ENCODE results near the gene FBXO42.
"Not testable (repeated sequence)": the region's sequence is repeated elsewhere in the genome, so short reads cannot be mapped to it uniquely, and the experiment has no call there.

The FBXO42 gene

GRCh38 chr1:16241221-16241708 lies 111.0 kb downstream of the FBXO42 start:
- no peak for DNase-seq

GRCh38 chr1:16239972-16240491 lies 112.2 kb downstream of the FBXO42 start:
- no peak for DNase-seq

DNA sequence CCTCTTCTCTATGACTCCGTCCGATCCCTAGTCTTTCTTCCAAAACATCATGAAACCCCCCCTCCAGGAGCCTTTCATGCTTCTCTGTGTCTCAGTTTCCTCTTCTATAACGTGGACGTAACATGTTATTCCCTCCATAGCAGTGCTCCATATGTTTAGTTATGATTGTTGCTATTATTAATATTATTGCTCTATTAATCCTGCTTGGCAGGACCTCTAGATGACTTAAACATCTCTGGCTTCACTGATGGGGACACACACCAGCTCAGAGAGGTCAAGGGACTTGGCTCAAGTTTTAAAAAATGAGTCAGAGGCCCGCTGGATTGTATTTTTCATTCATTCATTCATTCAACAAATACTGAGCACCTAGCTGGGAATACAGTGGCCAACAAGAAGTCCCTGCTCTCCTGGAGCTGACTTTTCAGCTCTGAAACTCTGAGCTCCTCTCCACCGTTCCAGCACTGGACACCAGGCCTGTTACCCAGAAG lies 114.9 kb downstream of the FBXO42 start:
- DNase-seq: no peak

DNA sequence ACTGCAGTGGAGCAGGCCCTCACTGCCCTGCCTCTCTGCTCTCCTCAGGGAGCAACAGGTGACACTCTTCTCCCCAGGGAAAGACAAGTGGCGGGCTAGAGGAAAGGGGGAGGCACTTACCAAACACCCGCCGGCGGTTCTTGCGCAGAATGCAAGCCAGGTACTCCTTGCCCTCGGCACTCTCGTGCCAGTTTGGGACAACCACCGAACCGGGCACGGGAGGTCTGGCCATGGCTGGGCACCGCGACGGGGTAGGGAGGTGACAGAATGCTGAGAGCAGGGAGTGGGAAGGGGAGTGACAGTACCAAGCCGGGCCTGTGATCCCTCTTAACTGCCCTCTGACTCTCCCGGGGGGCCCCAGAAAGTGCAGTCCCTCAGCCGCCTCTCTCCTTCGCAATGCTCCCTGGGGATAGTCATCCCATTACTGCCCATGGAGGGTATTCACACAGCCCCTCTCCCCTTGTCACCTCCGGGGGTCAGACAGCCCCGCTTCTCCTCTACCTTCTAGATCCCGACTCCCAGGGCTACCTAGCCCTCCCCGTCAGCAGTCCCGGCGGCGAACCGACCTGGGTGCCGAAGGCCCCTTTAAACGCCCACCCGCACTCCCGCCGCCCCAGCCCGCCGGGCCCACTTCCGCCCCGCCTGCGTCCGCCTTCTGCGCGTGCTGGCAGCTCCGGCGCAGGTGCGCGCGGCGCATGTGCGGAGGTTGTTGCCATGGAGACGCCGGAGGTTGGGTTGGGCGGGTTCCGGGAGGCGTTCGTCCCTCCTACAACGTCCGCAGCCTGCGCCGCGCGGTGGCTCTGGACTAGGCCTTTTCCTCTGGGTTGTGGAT lies 115.6 kb downstream of the FBXO42 start, which contains the start of gene CPLANE2:
TSS of gene CPLANE2 (minus strand) at position 673 of the 832 bp plus-strand sequence. CDS start at position 232, 441 bp downstream.
- peak; percentile 97 for DNase-seq

DNA sequence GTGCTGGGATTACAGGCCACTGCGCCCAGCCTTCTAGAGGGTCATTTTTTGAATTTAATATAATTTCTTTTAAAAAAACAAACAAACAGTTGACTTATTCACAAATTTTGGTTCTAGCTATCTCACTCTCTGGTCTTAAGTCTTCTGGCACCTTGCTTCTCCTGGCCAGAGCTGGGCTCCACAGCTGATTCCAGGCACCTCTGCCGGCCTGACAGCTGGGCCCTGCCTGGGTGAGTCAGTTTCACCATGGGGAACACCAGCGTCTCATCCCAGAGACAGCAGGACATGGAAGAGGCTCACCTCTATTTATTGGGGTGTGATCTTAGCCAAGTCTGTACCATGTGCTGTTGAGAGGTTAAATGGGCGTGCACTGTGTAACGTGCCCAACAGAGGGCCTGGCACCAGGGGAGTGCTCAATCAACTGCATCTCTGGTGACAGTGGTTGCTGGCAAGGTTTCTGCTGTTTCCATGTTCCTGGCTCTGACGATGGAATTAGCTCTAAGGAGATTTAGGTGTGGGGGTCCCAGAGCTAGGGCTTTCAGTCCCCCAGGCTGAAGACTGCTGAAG lies 116.3 kb downstream of the FBXO42 start:
- DNase-seq: peak; percentile 93

GRCh38 chr1:16235347-16235746 lies 116.9 kb downstream of the FBXO42 start:
- DNase-seq: no peak

GRCh38 chr1:16233431-16233830 lies 118.8 kb downstream of the FBXO42 start:
- no peak for DNase-seq

GRCh38 chr1:16232316-16232710 lies 120.0 kb downstream of the FBXO42 start:
- no peak for DNase-seq

DNA sequence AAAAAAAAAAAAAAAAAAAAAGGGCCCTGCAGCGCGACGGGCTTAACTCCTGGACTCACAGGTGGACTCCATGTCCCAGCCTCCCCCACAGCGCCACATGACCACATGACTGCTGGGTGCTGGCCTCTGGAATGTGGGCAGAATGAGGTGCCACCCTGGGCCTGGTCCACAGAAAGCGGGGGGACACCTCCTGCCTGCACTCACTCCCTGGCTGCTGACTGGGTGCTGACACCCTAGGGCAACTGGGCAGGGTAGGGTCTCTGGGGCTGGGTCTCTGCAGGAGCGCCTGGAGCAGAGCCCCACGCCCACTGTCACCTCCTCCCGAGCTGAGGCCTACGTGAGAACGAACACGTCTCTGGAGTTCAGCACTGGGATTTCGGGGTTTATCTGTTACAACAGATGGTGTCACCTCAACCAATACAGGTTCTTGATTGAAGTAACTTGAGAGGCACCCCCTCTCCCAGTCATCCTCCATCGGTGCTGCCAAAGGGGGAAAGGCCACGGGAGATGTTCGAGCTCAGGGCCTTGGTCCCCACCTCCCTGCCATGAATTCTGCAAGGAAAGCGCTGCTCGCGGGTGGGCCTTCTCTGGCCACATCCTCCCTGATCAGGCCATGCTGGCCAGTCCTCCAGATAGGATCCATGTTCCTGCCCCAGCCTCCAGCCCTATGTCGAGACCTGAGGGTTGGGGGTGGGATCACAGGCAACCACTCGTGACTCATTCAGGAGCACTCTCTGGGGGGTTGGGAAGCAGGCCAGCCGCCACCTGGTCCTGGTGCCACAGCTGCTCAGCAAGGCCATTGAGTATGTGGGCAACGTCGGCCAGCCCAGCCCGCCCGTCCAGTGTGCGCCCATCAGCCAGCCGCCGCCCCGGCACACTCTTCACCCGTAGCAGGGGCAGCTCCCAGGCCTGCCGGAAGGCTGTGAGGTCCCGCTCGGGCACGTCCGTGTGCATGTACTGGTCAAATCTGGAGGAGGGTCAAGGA lies 120.7 kb downstream of the FBXO42 start:
- DNase-seq: no peak

GRCh38 chr1:16230744-16231143 lies 121.5 kb downstream of the FBXO42 start:
- DNase-seq: no peak

- DNase-seq: no peak
Measured at GRCh38 chr1:16229976-16230740, 122.1 kb downstream of the FBXO42 start.

- DNase-seq: peak; percentile 68
Measured at GRCh38 chr1:16226490-16227179, 125.6 kb downstream of the FBXO42 start.

- no peak for DNase-seq
Measured at GRCh38 chr1:16226129-16226489, 126.2 kb downstream of the FBXO42 start.

GRCh38 chr1:16224472-16224871 lies 127.8 kb downstream of the FBXO42 start:
- DNase-seq: no peak

GRCh38 chr1:16222716-16223115 lies 129.6 kb downstream of the FBXO42 start:
- DNase-seq: not testable (repeated sequence)

- no peak for DNase-seq
Measured at GRCh38 chr1:16221499-16221898, 130.8 kb downstream of the FBXO42 start.

GRCh38 chr1:16219968-16220500 lies 132.2 kb downstream of the FBXO42 start:
- no peak for DNase-seq

GRCh38 chr1:16218674-16219071 lies 133.6 kb downstream of the FBXO42 start:
- DNase-seq: no peak

DNA sequence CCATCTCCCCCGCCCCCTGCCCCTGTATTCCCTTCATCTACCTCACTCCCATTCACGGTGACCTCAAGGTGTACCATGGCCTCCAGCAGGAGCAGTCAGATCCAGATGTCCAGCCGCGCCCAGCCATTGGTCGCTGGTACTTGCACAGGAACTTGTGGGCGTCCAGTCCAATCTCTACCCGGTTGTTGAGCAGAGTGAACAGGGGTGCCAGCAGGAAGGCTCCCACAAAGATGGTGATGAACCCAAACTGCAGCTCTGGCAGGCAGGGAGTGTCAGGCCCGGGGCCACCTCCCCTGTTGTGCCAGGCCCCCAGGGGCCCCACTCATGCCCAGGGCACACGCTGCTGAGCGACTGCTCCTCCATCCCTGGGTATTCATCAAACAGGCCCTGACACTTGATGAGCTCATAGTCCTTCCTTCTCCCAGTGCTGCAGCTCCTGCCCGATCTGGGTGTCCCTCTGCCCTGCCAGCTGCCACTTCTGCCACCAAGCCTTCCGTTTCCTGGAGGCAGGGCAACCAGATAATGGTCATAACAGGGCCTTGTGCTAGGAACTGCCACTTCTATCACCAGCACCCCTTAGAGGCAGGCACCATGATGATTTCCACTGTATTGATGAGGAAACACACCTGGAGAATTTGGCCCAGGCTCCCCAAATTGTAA lies 134.1 kb downstream of the FBXO42 start:
- no peak for DNase-seq

DNA sequence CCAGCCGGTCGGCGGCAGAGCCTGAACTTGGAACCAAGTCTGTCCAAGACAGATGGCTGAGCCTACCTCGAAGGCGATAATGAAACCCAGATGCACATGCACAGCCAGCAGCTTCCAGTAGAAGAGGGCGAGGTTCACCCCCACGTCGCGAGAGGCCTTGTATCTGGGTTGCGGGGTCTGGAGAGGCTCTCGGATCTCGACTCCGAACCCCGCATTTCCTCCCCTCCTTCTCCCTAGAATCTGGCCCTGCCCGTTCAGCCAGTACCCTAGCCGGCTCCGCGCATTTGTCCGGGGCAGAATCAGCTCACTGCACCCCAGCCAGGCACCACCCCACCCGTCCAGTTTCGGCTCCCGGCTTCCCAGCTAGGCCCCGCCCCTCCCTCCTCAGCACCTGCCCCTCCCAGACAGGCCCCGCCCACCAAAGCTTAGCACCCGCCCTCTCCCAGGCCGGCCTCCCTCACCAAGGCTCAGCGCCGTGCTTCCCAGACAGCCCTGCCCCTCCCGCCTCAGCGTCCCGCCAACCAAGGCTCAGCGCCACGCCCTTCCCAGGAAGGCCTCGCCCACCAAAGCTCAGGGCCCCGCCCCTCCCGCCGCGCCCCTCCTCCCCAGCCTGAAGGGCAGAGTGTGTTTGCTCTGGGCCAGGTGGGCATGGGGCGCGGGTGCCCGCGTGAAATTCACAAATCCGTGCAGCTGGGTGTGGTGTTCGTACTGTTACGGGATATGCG lies 135.1 kb downstream of the FBXO42 start:
- DNase-seq: peak; percentile 99
